HG03060 (cell line): ENCODE measurements around the gene SPTSSB.

Experiments used
- ATAC-seq: cut with Tn5 transposase; IDR thresholded peaks from one replicate; pipeline ENCODE4 v1.9.1; 2021; ENCODE audit warnings: low read depth, moderate number of reproducible peaks; ENCODE audit not compliant: unreplicated experiment

The SPTSSB gene

GRCh38 chr3:161295325-161295724 lies 76.0 kb downstream of the SPTSSB start:
- no peak for ATAC-seq
